ENCODE measurements around the gene UCN. TPM values are rescaled to one million over a fixed set of nuclear protein-coding genes. Genes with fewer than 3 reads are reported as not detected.
A peak's percentile ranks its signal among the peaks of the same experiment; 100 is the strongest.

The UCN gene
- total and polyA plus RNA-seq, 2 donors from 2014 or later = 1.3 to 1.4 TPM

- no peak for FAIRE-seq
- no peak overlapping the region for H3K9ac ChIP-seq (ENCODE audit: low read length in 3 of 3)
- intact Hi-C loops (cut with DNase I) = no loop called here
These were observed 6.9 kb upstream of the UCN start for GRCh38 chr2:27315122-27315521.

GRCh38 chr2:27314709-27315108, 6.5 kb upstream of the UCN start:
- FAIRE-seq (no peak), DNase-seq (peak in 1 of 5 donors; percentile 53)
- Histone ChIP-seq H3K9ac (ENCODE audit: low read length in 3 of 3) (no peak overlapping the region), H3K27ac (ENCODE audit: low read depth in 2 of 2, low read length in 2 of 2) (no peak overlapping the region), H3K9me3 (ENCODE audit: control insufficient read depth in 2 of 3, insufficient read depth in 1 of 3, low read length in 3 of 3) (no peaks in the 10 kb centered on the region), H3K36me3 (ENCODE audit: control insufficient read depth in 2 of 3, insufficient read depth in 3 of 3, low read length in 3 of 3) (no peaks in the 10 kb centered on the region), H3K27me3 (ENCODE audit: control insufficient read depth, insufficient read depth, low read length) (no peaks in the 10 kb centered on the region), H3K4me1 (ENCODE audit: control insufficient read depth in 2 of 3, insufficient read depth in 2 of 3, low read depth in 1 of 3, low read length in 3 of 3) (no peaks in the 10 kb centered on the region), H3K4me3 (ENCODE audit: low read length in 3 of 3) (no peak overlapping the region)
- TF ChIP-seq CTCF (IDR thresholded peaks at IDR 0.05; ENCODE audit: borderline replicate concordance, extremely low read depth, insufficient read depth) = no peak
- intact Hi-C loops (cut with DNase I) = no loop called here

More at GRCh38 chr2:27315122-27315521, 6.9 kb upstream of the UCN start:
- no peak overlapping the region for H3K27ac ChIP-seq (ENCODE audit: low read depth in 2 of 2, low read length in 2 of 2)
- no peaks in the 10 kb centered on the region for H3K27me3 ChIP-seq (ENCODE audit: control insufficient read depth, insufficient read depth, low read length)
- H3K4me1 ChIP-seq (ENCODE audit: control insufficient read depth in 2 of 3, insufficient read depth in 2 of 3, low read depth in 1 of 3, low read length in 3 of 3) = no peaks in the 10 kb centered on the region
- no peaks in the 10 kb centered on the region for H3K9me3 ChIP-seq (ENCODE audit: control insufficient read depth in 2 of 3, insufficient read depth in 1 of 3, low read length in 3 of 3)
- TF ChIP-seq CTCF (IDR thresholded peaks at IDR 0.05; ENCODE audit: borderline replicate concordance, extremely low read depth, insufficient read depth) = no peak
- DNase-seq = peak in 1 of 5 donors; percentile 16
- H3K36me3 ChIP-seq (ENCODE audit: control insufficient read depth in 2 of 3, insufficient read depth in 3 of 3, low read length in 3 of 3) = no peaks in the 10 kb centered on the region
- no peak overlapping the region for H3K4me3 ChIP-seq (ENCODE audit: low read length in 3 of 3)

GRCh38 chr2:27313882-27314645, 5.8 kb upstream of the UCN start:
- H3K36me3 ChIP-seq (ENCODE audit: control insufficient read depth in 2 of 3, insufficient read depth in 3 of 3, low read length in 3 of 3) = no peaks in the 10 kb centered on the region
- no peak overlapping the region for H3K27ac ChIP-seq (ENCODE audit: low read depth in 2 of 2, low read length in 2 of 2)
- H3K4me1 ChIP-seq (ENCODE audit: control insufficient read depth in 2 of 3, insufficient read depth in 2 of 3, low read depth in 1 of 3, low read length in 3 of 3) = no peaks in the 10 kb centered on the region
- H3K27me3 ChIP-seq (ENCODE audit: control insufficient read depth, insufficient read depth, low read length) = no peaks in the 10 kb centered on the region
- intact Hi-C loops (cut with DNase I) = no loop called here
- DNase-seq (peak in 1 of 5 donors; percentile 23), FAIRE-seq (no peak)
- no peak for TF ChIP-seq CTCF (IDR thresholded peaks at IDR 0.05; ENCODE audit: borderline replicate concordance, extremely low read depth, insufficient read depth)
- no peak overlapping the region for H3K4me3 ChIP-seq (ENCODE audit: low read length in 3 of 3)
- H3K9ac ChIP-seq (ENCODE audit: low read length in 3 of 3) = no peak overlapping the region
- no peaks in the 10 kb centered on the region for H3K9me3 ChIP-seq (ENCODE audit: control insufficient read depth in 2 of 3, insufficient read depth in 1 of 3, low read length in 3 of 3)
